ENCODE results near the gene ATAD1. TPM values are rescaled to one million over a fixed set of nuclear protein-coding genes. Genes with fewer than 3 reads are reported as not detected.
A peak's percentile ranks its signal among the peaks of the same experiment; 100 is the strongest.

The ATAD1 gene
- total RNA-seq, 1 experiment from 2014 or later = 62.0 TPM

DNA sequence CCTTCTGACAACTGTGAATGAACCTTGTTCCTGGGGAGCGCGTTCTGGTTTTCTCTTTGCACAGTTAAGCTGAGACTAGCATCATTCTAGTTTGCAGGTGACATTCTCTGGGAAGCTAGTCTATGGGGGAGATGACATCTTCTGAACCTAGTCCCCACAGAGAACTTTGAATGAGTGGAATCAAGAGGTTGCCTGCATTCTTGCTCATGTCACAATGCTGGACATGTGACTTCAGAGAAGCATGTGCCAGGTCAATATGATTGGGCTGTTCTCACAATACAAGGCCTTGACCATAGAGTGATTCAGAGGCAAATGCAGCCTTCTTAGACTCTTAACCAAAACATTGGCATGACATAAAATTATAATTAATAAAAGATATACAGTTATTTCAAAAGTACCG, 23.2 kb upstream of the ATAD1 start:
- DNase-seq (ENCODE audit: low read depth, low spot score) = no peak
- TF ChIP-seq TCF7L2 (IDR thresholded peaks at IDR 0.05; ENCODE audit: low read depth, low read length) (no peak), SIN3A (IDR thresholded peaks at IDR 0.05; ENCODE audit: borderline replicate concordance, insufficient read depth, low read depth, low read length) (no peak), POLR2AphosphoS5 (IDR thresholded peaks at IDR 0.05; ENCODE audit: low read depth, low read length) (no peak)
- TF ChIP-seq, protein P1, sequence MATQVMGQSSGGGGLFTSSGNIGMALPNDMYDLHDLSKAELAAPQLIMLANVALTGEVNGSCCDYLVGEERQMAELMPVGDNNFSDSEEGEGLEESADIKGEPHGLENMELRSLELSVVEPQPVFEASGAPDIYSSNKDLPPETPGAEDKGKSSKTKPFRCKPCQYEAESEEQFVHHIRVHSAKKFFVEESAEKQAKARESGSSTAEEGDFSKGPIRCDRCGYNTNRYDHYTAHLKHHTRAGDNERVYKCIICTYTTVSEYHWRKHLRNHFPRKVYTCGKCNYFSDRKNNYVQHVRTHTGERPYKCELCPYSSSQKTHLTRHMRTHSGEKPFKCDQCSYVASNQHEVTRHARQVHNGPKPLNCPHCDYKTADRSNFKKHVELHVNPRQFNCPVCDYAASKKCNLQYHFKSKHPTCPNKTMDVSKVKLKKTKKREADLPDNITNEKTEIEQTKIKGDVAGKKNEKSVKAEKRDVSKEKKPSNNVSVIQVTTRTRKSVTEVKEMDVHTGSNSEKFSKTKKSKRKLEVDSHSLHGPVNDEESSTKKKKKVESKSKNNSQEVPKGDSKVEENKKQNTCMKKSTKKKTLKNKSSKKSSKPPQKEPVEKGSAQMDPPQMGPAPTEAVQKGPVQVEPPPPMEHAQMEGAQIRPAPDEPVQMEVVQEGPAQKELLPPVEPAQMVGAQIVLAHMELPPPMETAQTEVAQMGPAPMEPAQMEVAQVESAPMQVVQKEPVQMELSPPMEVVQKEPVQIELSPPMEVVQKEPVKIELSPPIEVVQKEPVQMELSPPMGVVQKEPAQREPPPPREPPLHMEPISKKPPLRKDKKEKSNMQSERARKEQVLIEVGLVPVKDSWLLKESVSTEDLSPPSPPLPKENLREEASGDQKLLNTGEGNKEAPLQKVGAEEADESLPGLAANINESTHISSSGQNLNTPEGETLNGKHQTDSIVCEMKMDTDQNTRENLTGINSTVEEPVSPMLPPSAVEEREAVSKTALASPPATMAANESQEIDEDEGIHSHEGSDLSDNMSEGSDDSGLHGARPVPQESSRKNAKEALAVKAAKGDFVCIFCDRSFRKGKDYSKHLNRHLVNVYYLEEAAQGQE (IDR thresholded peaks at IDR 0.05; ENCODE audit: insufficient read depth in 1 of 2, low read depth in 2 of 2, low read length in 1 of 2) = no peak
- TF ChIP-seq, protein P2, sequence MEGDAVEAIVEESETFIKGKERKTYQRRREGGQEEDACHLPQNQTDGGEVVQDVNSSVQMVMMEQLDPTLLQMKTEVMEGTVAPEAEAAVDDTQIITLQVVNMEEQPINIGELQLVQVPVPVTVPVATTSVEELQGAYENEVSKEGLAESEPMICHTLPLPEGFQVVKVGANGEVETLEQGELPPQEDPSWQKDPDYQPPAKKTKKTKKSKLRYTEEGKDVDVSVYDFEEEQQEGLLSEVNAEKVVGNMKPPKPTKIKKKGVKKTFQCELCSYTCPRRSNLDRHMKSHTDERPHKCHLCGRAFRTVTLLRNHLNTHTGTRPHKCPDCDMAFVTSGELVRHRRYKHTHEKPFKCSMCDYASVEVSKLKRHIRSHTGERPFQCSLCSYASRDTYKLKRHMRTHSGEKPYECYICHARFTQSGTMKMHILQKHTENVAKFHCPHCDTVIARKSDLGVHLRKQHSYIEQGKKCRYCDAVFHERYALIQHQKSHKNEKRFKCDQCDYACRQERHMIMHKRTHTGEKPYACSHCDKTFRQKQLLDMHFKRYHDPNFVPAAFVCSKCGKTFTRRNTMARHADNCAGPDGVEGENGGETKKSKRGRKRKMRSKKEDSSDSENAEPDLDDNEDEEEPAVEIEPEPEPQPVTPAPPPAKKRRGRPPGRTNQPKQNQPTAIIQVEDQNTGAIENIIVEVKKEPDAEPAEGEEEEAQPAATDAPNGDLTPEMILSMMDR (IDR thresholded peaks at IDR 0.05) = no peak
- BruUV-seq (replicated peaks) = no TSS peak
- no peaks in the 10 kb centered on the region for H3K9me3 ChIP-seq (ENCODE audit: control insufficient read depth, insufficient read depth, low read depth, low read length)
- H3K36me3 ChIP-seq (ENCODE audit: control insufficient read depth, insufficient read depth, low read length) = no peaks in the 10 kb centered on the region
- in situ Hi-C loops (cut with HindIII; ENCODE audit: low pct_unique_long_range_greater_than_20kb, low sequenced_read_pairs) (no loop called here), intact Hi-C loops (cut with micrococcal nuclease; ENCODE audit: unreplicated experiment) (no loop called here)
- no peak for ATAC-seq
- ChIA-PET CTCF (no interaction called here), POLR2A (interaction anchor here (0.5 to 0.7 kb wide), 2 partner anchors 32 to 1051 kb away, joined by 5 to 6 read pairs; no protein-coding TSS in a partner anchor)
- no peak overlapping the region for H3K4me3 ChIP-seq (ENCODE audit: low read depth in 2 of 2, low read length in 2 of 2)
- H3K27me3 ChIP-seq (ENCODE audit: control insufficient read depth, insufficient read depth, low read length) = no peaks in the 10 kb centered on the region
- H3K27ac ChIP-seq (ENCODE audit: low read length) = 0 out of 2 replicates have a peak overlapping the region, but pooled peaks have one; percentile 12
- H3K4me1 ChIP-seq (ENCODE audit: control insufficient read depth, insufficient read depth, low read length) = peaks cover 23% of the 10 kb centered on the region

DNA sequence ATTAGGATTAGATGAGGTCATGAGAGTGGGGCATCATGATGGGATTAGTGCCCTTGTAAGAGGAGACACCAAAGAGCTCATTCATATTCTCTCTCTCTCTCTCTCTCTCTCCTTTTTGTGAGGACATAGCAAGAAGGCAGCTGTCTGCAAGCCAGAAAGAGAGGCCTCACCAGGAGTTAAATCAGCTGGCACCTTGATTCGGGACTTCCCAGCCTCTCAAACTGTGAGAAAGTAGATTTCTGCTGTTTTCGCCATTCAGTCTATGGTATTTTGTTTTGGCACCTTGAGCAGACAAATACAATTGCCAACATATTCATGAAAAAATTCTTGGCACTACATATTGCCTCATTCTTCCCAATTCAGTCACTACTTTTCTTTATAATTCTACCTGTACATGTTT, 20.6 kb upstream of the ATAD1 start:
- TF ChIP-seq TCF7L2 (IDR thresholded peaks at IDR 0.05; ENCODE audit: low read depth, low read length) = no peak
- no peak for TF ChIP-seq POLR2AphosphoS5 (IDR thresholded peaks at IDR 0.05; ENCODE audit: low read depth, low read length)
- no peak for TF ChIP-seq SIN3A (IDR thresholded peaks at IDR 0.05; ENCODE audit: borderline replicate concordance, insufficient read depth, low read depth, low read length)
- TF ChIP-seq, protein P2 (IDR thresholded peaks at IDR 0.05) = no peak
- TF ChIP-seq, protein P1 (IDR thresholded peaks at IDR 0.05; ENCODE audit: insufficient read depth in 1 of 2, low read depth in 2 of 2, low read length in 1 of 2) = no peak
- CTCF ChIA-PET = interaction anchor here (0.7 kb wide), 1 partner anchor 13 kb away, joined by 8 read pairs; no protein-coding TSS in a partner anchor
- POLR2A ChIA-PET = no interaction called here
- no peak overlapping the region for H3K4me3 ChIP-seq (ENCODE audit: low read depth in 2 of 2, low read length in 2 of 2)
- H3K27me3 ChIP-seq (ENCODE audit: control insufficient read depth, insufficient read depth, low read length) = no peaks in the 10 kb centered on the region
- in situ Hi-C loops (cut with HindIII; ENCODE audit: low pct_unique_long_range_greater_than_20kb, low sequenced_read_pairs) = no loop called here
- no TSS peak for BruUV-seq (replicated peaks)
- intact Hi-C loops (cut with micrococcal nuclease; ENCODE audit: unreplicated experiment) = no loop called here
- H3K27ac ChIP-seq (ENCODE audit: low read length) = 0 out of 2 replicates have a peak overlapping the region, but pooled peaks have one; percentile 3
- ATAC-seq = no peak
- no peaks in the 10 kb centered on the region for H3K9me3 ChIP-seq (ENCODE audit: control insufficient read depth, insufficient read depth, low read depth, low read length)
- peaks cover 8% of the 10 kb centered on the region; the same call in 1 of the 2 replicates for H3K4me1 ChIP-seq (ENCODE audit: control insufficient read depth, insufficient read depth, low read length)
- no peaks in the 10 kb centered on the region for H3K36me3 ChIP-seq (ENCODE audit: control insufficient read depth, insufficient read depth, low read length)
- no peak for DNase-seq (ENCODE audit: low read depth, low spot score)

All from Panc1 (cell line).